NB4 (cell line): ENCODE results near the gene CTDSPL.

Source experiments
- CTCF ChIP-seq: IDR thresholded peaks from one replicate; pipeline ENCODE4 v1.5.1; 2012; ENCODE audit warnings: low read depth, low read length
- POLR2A ChIP-seq: IDR thresholded peaks from 2 replicates; pipeline ENCODE4 v1.6.1; 2011; ENCODE audit warnings: mild to moderate bottlenecking; ENCODE audit not compliant: insufficient read length; ENCODE audit errors: extremely low read depth

DNA sequence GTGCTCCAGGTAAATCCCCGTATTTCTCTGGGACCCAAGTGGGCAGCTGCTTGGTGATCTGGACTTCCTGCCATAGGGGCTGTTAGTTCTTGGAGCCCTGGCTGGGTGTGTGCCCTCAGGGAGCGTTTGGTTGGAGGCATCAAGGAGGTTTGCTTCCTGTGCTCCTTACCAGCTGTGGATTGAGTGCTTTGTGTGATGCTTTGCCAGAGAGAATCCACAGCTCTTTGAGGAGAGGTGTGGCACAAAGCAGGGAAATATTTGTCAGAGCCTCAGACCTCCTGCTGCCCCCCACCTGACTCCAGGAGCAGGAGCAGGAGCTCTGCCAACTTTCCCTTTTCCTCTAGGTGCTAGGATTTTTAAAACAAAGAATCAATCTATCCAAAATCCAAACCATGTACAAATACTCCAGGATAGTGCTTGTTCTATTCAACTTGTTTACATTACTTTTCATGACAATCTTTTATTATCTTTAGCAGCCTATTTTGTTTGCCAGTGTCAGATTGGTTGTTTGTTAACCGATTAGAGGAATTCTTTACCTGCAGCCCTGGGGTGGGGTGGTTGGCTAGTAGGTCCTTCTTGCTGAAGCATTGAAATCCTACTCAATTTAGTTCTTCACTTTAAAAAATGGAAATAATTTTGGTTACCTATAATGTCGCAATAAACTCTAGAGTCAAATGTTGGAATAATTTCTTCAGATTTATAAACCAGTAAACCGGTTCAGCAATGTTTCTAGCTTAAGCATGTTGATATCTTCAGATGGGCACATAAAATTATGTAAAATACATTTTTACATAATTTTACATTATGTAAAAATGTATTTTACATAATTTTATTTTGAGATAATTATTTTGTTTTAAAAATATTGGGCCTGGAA is 2.5 kb downstream of the CTDSPL start:
- TF ChIP-seq CTCF (no peak), POLR2A (no peak)
